Left ventricle myocardium superior (tissue), 1 donor: Measurements from ENCODE around the gene EIF3C. TPM values are rescaled to one million over a fixed set of nuclear protein-coding genes. Genes with fewer than 3 reads are reported as not detected.
"Not testable (repeated sequence)": the region's sequence is repeated elsewhere in the genome, so short reads cannot be mapped to it uniquely, and the experiment has no call there.

ENCODE experiments used
- ATAC-seq: fragments of 200-7000 bp; cut with Tn5 transposase; one replicate; pipeline ENCODE4 v1.9.1; 2020; ENCODE audit warnings: mild to moderate bottlenecking, moderate library complexity
- DNase-seq: peaks from one replicate; pipeline ENCODE4 v3.0.0-alpha.2; 2020
- intact Hi-C: fragments of 100-400 bp; cut with micrococcal nuclease; formaldehyde crosslinking; loops from one replicate; pipeline ENCODE4 v1.11.0; 2022
- long read RNA-seq: library from polyadenylated mRNA; unstranded; transcript quantifications from one replicate; pipeline ENCODE4 v2.0.0, GENCODE V29; 2021
- total RNA-seq: library from RNA; stranded (reverse); fragmentation: NEBNext Ultra II Directional; extraction: Animal tissue kit (Norgen Biotek cat#: 25700); gene quantifications from one replicate; pipeline ENCODE4 v1.2.1, GENCODE V29; 2021
- donor health status: DM: no; HTN: yes; CAD: no; lungs with severe emphysema.

Gene EIF3C
- 433 TPM for total RNA-seq
- long read RNA-seq, transcript EIF3C-209 (21 exons, 3,128 nt), result minor isoform, 6 of 657 reads
- long read RNA-seq, transcript EIF3C-201 (21 exons, 3,145 nt), result major isoform, 511 of 657 reads
- long read RNA-seq, transcript EIF3C-207 (13 exons, 3,957 nt), result minor isoform, 10 of 657 reads
- long read RNA-seq, transcript EIF3C-211 (20 exons, 2,986 nt), result minor isoform, 20 of 657 reads
- long read RNA-seq, partial matches to known transcripts, result 96 of 657 reads
- long read RNA-seq, other reads (novel, unspliced or antisense), result 12 of 657 reads

- intact Hi-C loops, DNase-seq: not testable (repeated sequence)
- peak; percentile 100 for ATAC-seq
These were observed at the start of gene EIF3C for GRCh38 chr16:28711220-28712083. Gene EIF3C (plus strand): TSS chr16:28711464. CDS start chr16:28711687, 223 bp downstream.

GRCh38 chr16:28666264-28666663 lies 45.0 kb upstream of the EIF3C start:
- DNase-seq, ATAC-seq, intact Hi-C loops: not testable (repeated sequence)

- intact Hi-C loops, result not testable (repeated sequence)
These were observed 43.8 kb upstream of the EIF3C start for GRCh38 chr16:28667480-28667879.

DNA sequence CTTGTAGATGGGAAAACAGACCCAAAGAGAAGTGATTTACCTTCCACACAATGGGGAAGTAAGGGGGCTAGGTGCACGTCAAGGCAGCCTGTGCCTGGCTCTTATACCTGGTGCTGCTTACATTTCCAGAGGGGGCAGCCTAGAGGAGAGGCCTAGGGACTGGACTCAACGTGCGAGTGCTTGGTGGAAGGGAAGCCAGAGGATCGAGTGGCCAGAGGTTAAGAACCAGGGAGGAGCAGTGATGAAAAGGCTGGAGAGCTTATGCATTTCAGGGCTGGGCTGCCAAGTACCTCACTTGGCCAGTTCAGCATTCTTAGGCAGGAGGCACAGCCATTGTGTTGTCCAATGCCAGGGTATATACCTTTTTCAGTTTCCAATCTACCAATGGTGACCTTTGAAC lies 43.1 kb upstream of the EIF3C start:
- ATAC-seq, intact Hi-C loops, DNase-seq: not testable (repeated sequence)

More at GRCh38 chr16:28667480-28667879, 43.8 kb upstream of the EIF3C start:
- not testable (repeated sequence) for DNase-seq, ATAC-seq

- ATAC-seq, result peak; percentile 99
- intact Hi-C loops, result not testable (repeated sequence)
These were observed 22.8 kb upstream of the EIF3C start for GRCh38 chr16:28688327-28688952.

DNA sequence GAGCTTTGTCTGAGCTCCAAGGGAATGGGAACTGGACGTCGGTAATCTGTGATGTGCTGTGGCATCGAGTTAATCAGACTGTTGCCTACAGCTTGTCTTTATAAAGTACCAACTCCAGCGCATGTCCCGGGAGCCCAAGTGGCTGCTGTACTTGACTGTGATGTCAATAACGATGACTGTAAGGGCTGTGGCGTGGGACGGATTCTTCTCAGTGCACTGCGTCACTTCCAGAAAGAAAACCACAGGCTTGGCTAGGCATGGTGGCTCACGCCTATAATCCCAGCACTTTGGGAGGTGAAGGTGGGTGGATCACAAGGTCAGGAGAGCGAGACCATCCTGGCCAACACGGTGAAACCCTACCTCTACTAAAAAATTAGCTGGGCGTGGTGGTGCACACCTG lies 21.8 kb upstream of the EIF3C start:
- DNase-seq, ATAC-seq, intact Hi-C loops: not testable (repeated sequence)

More at GRCh38 chr16:28688327-28688952, 22.8 kb upstream of the EIF3C start:
- not testable (repeated sequence) for DNase-seq

GRCh38 chr16:28691722-28692121 lies 19.5 kb upstream of the EIF3C start:
- not testable (repeated sequence) for DNase-seq

GRCh38 chr16:28693257-28693950 lies 17.9 kb upstream of the EIF3C start:
- DNase-seq, intact Hi-C loops: not testable (repeated sequence)
- ATAC-seq, result peak; percentile 69

More at GRCh38 chr16:28691722-28692121, 19.5 kb upstream of the EIF3C start:
- ATAC-seq, intact Hi-C loops: not testable (repeated sequence)

GRCh38 chr16:28699792-28700191 lies 11.5 kb upstream of the EIF3C start:
- DNase-seq, ATAC-seq, intact Hi-C loops: not testable (repeated sequence)

DNA sequence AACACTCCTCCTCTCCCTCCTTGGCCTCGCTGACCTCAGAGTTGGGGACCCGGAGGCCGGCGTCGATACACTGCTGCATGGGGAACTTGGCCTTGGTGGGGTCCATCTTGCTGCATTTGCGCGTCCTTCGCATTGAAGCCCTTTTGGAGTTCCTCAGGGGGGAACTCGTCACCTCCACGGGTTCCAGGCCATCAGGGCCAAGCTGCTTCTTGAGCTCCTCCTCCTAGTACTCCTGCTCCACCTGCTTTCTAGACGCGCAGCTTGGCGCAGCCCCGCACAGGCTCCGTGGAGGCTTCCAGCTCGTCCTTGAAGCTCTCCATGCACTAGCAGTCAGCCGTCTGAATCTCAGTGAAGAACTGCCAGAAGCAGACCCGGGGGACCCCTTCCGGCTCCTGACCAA lies 10.9 kb upstream of the EIF3C start:
- intact Hi-C loops, ATAC-seq, DNase-seq: not testable (repeated sequence)

GRCh38 chr16:28701384-28701783 lies 9.9 kb upstream of the EIF3C start:
- intact Hi-C loops, DNase-seq, ATAC-seq: not testable (repeated sequence)

DNA sequence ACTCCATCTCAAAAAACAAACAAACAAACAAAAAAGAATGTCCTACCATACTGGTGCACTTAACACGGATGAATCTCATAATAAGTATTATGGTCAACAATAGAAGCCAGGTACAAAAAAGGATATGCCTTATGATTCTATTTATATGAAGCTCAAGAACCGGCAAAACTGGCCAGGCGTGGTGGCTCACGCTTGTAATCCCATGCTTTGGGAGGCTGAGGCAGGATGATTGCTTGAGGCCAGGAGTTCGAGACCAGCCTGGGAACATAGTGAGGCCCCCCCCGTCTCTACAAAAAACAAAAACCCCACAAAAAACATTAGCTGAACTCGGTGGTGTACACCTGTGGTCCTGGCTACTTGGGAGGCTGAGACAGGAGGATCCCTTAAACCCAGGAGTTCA lies 7.0 kb upstream of the EIF3C start:
- not testable (repeated sequence) for DNase-seq

GRCh38 chr16:28722852-28723650 lies 11.8 kb downstream of the EIF3C start:
- peak; percentile 53 for ATAC-seq
- DNase-seq, intact Hi-C loops: not testable (repeated sequence)

More for the DNA sequence above, 7.0 kb upstream of the EIF3C start:
- ATAC-seq, intact Hi-C loops: not testable (repeated sequence)

DNA sequence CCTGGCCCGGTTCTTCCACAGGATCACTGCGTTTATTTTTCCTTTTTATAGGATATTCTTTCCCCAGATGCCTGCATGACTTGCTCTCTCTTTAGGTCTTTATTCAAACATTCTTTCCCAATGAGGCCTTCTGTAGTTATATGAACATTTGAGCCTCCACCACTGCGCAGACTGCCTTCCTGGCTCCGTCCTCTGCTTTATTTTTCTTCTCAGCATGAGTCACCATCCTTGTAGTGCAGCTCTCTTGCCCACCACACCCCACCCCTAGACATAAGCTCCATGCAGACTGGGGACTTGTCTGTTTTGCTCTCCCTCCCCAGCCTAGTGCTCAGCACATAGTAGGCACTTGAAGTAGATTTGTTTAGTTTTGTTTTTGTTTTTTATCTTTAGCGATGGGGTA lies 20.0 kb downstream of the EIF3C start:
- intact Hi-C loops, DNase-seq, ATAC-seq: not testable (repeated sequence)

GRCh38 chr16:28732455-28733124 lies 21.3 kb downstream of the EIF3C start:
- DNase-seq, intact Hi-C loops: not testable (repeated sequence)
- ATAC-seq, result peak; percentile 93

GRCh38 chr16:28739787-28740186 lies 28.5 kb downstream of the EIF3C start:
- intact Hi-C loops, DNase-seq: not testable (repeated sequence)
- ATAC-seq, result peak; percentile 44

DNA sequence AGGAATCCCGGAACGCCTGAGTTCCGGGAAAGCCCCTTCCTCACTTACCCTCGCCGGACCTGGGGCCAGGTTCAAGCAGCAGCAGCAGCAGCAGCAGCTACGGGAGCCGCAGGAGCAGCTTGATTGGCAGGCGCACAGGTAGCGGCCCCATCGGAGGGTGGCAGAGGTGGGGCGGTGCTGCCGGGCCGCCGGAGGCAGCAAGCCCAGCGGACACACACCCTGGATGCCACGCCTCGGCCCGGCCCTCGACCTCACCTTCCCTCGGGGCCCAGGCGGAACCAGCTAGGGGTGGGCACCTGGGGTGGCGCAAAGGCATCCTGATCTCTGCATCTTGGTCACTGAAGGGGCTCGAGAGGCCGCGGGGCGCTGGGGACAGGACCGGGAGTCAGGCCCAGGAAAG lies 29.4 kb downstream of the EIF3C start:
- ATAC-seq, result peak; percentile 49
- DNase-seq, intact Hi-C loops: not testable (repeated sequence)
